HUDEP-2 (cell line): ENCODE measurements around the gene TMEM37.

ENCODE experiments used
- DNase-seq, 76 experiments: peaks; one replicate each; lab custom pipeline; 2025; ENCODE audit not compliant: unreplicated experiment in 76 of 76; lab: John Stamatoyannopoulos, UW

Gene TMEM37

DNA sequence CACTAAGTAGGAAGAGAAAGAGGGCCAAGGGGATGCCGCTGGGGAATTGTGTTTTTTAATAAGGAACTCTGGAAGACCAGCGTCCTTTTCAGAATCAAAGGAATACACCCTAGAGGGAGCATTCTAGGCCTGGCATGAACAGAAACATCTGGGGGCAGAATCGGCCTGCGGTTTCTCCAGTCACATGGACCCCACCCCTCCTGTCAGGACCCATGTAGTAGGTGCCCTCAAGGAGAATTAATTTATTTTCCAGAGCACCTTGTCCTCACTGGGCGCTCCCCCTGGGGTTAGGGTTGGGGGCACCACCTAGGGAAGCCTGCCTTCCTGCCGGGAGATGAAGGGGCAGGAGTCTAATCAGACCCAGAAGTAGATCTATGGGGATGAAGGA lies 44.2 kb downstream of the TMEM37 start:
- no peak for DNase-seq

DNA sequence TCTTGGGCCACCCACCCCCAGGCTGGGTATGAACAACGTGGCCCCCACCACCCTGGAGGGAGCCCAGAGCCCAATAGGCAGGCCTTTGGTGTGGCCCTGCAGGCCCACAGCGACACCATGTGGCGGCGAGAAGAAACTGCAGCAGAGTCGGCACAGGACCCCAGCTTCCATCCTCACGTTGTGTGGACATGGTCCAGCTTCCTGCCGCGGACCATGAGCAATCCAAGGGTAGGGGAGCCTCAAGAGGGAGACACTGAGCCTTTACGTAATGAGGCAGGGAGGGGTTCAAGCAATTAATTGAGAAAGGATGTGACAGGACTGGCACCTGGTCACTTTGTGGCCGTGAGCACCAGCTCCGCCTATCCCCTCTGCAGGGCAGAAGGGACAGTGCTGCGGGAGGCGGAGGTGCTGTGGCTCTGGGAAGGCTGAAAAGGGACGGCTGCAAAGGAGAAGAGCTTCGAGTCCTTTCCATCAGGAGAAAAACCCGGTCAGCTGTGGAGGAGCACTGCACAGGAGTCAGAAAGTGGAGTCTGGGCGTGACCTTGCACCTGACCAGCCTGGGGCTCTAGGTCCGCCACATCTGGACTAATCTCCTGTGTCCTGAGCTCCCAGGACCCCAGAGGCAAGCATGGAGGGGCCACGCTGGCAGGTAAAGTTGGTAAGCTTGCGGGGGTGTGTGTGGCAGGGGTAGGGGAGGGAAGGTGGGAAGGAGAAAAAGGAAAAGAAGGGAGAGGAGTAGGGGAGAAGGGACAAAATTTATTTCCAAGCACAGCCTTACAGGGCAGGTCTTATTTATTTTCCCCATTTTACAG lies 44.9 kb downstream of the TMEM37 start:
- DNase-seq = peak in 27 of 76 experiments; percentile 3 to 45 (median 18)

DNA sequence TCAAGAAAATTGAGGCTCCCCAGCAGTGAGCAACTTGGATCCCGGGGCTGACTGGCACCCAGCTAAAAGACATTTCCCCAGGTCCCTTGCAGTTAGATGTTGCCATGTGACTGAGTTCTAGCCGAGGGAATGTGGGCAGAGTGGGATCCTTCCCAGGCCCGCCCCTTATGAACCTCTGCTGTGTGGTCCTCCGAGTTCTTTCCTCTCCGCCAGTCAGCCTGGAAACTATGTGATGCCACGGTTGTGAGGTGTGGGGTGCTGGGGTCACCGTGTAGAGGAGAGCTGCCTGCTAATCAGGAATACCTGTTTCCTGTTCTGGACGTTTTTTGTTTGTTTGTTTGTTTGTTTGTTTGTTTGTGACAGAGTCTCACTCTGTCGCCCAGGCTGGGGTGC lies 45.5 kb downstream of the TMEM37 start:
- no peak for DNase-seq

DNA sequence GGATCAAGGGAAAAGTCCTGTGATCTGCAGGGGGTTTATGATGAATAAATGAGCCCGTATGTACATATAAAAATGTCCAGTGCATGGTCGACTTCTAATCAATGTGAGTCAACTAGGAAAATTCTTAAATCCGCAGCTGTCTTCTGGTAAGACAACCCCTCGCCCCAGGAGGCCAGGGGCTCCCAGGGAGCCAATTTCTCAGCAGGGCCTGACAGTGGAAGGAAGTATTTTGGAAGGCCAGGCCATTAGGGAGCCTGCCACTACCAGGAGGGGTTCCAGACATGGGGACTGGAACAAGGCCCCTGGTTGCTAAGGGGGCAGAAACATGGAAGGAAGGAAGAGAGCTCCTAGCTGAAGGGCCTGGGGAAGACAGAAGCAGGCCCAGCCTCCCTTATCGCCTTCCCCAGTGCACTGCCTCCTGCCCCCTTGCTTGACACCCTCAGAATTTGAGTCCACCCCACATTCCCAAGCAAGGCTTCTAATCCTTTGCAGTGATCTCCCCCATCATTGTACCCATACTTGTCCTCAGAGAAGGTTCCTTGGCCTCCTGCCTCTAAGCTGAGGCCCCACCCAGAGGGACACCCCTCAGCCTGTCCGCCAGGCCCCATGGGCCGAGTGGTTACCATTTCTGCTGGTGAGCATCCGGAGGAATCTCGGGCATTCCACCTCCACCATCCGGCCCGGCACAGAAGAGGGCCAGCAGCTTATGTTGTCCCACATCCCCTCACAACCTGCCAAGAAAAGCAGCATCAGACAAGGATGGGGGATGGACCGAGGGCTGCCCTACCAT lies 46.7 kb downstream of the TMEM37 start:
- DNase-seq = no peak

GRCh38 chr2:119478978-119479295 lies 47.3 kb downstream of the TMEM37 start:
- no peak for DNase-seq

- no peak for DNase-seq
Observed at GRCh38 chr2:119480184-119480583, 48.5 kb downstream of the TMEM37 start.

DNA sequence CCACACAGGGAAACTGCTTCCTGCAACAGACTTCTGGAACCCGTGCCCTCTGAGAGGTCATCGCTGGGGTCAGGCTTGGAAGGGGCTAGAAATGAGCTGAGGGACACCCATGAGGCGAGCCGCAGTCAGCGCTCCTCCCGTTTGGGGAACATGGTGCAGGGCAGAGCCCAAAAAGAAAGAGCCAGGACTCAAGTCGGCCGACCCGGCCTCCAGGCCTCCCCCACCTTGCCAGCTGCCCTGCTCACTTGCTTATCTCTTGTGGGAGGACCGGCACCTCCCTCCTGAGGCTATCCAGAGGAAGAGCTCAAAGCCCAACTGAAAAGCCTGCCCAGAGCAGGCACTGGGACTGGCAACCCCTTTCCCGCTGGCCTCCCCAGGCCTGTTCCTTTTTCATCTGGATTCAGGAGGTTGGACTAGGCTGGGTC lies 49.1 kb downstream of the TMEM37 start:
- peak in 61 of 76 experiments; percentile 2 to 65 (median 22) for DNase-seq

GRCh38 chr2:119481501-119482455 lies 50.1 kb downstream of the TMEM37 start:
- no peak for DNase-seq

DNA sequence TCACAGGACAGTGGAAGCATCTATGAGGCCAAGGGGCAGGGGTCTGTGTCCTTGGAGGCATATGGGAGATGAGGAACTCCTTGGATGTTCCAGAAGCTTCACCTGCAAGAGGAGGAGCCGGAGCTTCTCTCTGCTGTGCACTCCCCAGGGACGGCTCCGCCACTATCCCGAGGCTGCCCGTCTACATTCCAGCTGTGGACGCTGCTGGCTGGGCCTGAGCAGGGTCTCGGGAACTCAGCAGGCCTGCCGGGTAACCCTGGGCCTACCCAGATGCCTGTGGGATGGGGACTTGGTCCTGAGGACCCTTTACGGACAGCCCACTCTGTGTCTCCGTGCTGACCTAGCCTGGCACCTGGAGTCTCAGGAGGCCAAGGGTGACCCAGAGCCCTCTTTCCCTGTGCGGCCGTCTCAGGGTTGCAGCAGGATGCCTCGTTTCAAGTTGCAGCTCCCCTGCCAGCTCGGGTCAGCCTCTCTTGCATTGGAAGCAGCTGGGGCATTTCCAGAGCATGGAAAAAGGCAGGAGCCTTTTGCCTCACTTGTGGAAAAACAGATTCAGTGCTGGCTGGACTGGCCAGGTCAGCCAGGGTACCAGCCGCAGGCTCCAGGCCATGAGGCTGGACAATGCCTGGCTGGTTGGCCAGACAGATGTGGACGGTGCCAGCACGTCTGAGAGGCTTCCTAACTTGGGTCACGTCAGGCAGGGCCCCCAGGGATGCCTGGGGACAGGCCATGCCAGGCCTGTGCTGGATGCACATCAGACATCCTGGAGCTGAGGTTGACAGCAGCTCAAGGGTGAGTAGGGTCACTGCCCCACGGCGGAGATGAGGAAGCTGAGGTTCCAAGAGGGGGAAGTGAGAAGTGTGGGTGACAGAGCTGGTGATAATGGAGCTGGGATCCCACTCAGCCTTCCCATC lies 51.1 kb downstream of the TMEM37 start:
- no peak for DNase-seq

DNA sequence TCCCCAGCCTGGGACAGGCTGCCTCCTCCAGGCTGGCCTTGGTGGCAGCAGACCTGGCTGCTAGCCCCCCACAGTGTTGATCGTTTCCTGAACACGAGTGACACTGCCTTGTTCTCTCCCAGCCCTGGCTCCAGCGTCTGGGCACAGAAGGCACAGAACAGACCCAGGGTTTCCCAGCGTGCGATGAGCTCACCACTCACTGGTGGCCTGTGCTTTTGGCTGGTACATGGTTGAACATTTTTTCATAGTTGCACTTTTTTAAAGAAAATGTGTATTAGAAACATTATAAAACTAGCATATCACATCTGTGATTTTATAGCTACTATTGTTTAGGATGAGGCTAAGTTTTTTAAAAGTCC lies 51.7 kb downstream of the TMEM37 start:
- DNase-seq = no peak

GRCh38 chr2:119483896-119484718 lies 52.5 kb downstream of the TMEM37 start:
- no peak for DNase-seq

GRCh38 chr2:119484834-119485233 lies 53.2 kb downstream of the TMEM37 start:
- DNase-seq = no peak

DNA sequence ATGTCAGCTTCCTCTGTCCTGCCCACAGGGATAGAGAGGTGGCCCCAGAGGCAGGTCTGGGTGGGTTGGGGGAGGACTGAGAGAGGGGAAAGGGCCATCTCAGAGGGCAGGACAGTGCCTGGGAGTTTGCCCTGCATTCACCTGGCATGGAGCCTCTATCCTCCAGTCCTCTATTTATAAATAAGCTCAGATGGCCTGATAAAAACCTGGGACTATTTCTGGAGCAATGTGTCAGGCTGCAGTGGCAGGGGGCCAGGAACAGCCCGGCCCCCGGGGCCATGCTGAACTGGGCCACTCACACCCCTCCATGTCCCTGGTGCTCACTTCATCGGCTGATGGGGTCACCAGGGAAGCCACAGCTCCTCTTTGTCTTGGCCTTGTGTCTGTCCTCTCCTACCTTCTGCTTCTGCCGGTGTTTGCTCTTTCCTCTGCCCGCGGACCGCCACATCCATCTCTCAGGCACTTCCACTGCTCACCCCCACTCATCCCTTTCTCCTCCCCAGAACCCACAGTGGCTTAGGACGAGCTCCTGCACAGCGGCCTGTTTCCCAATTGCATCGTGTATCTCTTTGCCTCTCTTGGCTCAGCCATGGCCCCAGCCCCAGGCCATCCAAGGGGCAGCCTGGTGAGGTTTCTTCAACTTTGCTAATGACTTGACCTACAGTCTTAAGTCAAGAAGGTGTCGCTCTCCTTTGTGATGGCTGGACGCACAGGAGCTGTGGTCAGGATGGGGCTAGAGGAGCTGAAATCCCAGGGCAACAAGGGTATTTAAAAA lies 53.9 kb downstream of the TMEM37 start:
- DNase-seq = no peak

GRCh38 chr2:119486196-119486827 lies 54.7 kb downstream of the TMEM37 start:
- DNase-seq = no peak

- DNase-seq = no peak
Observed at GRCh38 chr2:119486886-119487285, 55.2 kb downstream of the TMEM37 start.

DNA sequence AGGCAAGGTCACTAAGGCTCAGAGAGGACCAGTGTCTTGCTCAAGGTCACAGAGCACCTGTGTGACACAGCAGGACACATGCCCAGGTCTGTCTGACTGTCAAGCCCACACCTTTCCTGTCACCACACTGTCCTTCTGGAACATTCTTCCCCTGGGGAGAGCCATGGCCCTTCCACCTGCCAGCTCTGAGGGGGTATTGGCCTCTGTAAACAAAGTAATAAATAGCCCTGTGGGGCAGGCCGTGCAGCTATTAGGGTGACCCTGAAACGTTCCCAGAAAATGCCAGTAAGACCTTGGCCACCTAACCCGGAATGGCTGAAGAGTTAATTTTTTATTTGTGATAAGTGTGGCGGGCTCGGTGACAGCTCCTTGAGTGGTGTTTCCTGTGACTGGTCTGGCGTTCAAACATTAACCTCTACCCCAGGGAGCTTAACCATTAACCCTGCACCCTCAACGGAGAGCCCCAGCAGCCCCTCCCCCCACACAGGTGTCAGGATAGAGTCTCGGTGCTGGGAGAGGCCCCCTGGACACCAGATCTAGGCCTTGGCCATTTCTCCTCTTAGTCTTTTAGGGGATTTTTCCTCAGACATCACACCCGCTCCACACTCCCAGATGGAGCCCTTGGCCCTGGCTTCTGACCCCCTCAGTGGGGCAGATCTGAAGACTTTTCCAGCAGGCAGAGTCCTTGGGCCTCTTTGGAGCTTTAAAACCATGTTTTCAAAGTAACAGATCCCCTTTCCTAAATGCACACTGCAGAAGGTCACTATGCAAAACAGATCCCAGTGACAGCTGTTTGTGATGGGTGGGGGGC lies 56.0 kb downstream of the TMEM37 start:
- DNase-seq = no peak
